ENCODE data around the gene CMTM6.

The CMTM6 gene

GRCh38 chr3:32454111-32454510 lies 48.5 kb downstream of the CMTM6 start:
- no peak for TF ChIP-seq CSRNP3 (CRISPR knock-in tag; IDR thresholded peaks at IDR 0.05)
- TF ChIP-seq ZNF8 (CRISPR knock-in tag; IDR thresholded peaks at IDR 0.05), result no peak
- no peak for TF ChIP-seq TCF4 (CRISPR knock-in tag; IDR thresholded peaks at IDR 0.05; ENCODE audit: borderline replicate concordance)
- no peak for TF ChIP-seq PATZ1 (CRISPR knock-in tag; IDR thresholded peaks at IDR 0.05; ENCODE audit: borderline replicate concordance)
- no peak for TF ChIP-seq SNAI2 (CRISPR knock-in tag; IDR thresholded peaks at IDR 0.05)
- no peak for ATAC-seq

GRCh38 chr3:32453346-32453745 lies 49.3 kb downstream of the CMTM6 start:
- no peak for TF ChIP-seq ZFP30 (CRISPR knock-in tag; IDR thresholded peaks at IDR 0.05)
- TF ChIP-seq TOX (CRISPR knock-in tag; IDR thresholded peaks at IDR 0.05; ENCODE audit: borderline replicate concordance), result no peak
- TF ChIP-seq CREB5 (CRISPR knock-in tag; IDR thresholded peaks at IDR 0.05; ENCODE audit: low read depth), result no peak
- TF ChIP-seq PPARA (CRISPR knock-in tag; IDR thresholded peaks at IDR 0.05; ENCODE audit: borderline replicate concordance), result no peak
- no peak for TF ChIP-seq ARNTL (CRISPR knock-in tag; IDR thresholded peaks at IDR 0.05; ENCODE audit: borderline replicate concordance, low read depth)
- no peak for ATAC-seq

- ATAC-seq, result no peak
- TF ChIP-seq TCF4 (CRISPR knock-in tag; IDR thresholded peaks at IDR 0.05; ENCODE audit: borderline replicate concordance) (no peak), ZNF70 (CRISPR knock-in tag; IDR thresholded peaks at IDR 0.05) (no peak), RARB (CRISPR knock-in tag; IDR thresholded peaks at IDR 0.05) (no peak), ZFP30 (CRISPR knock-in tag; IDR thresholded peaks at IDR 0.05) (no peak), SNAI2 (CRISPR knock-in tag; IDR thresholded peaks at IDR 0.05) (no peak), CSRNP3 (CRISPR knock-in tag; IDR thresholded peaks at IDR 0.05) (no peak), ISL1 (CRISPR knock-in tag; IDR thresholded peaks at IDR 0.05) (no peak), CSDC2 (CRISPR knock-in tag; IDR thresholded peaks at IDR 0.05) (no peak), TOX (CRISPR knock-in tag; IDR thresholded peaks at IDR 0.05; ENCODE audit: borderline replicate concordance) (no peak), ZNF565 (CRISPR knock-in tag; conservative IDR thresholded peaks at IDR 0.05; ENCODE audit: low read depth) (no peak), ZFP3 (CRISPR knock-in tag; IDR thresholded peaks at IDR 0.05) (no peak), GLIS3 (CRISPR knock-in tag; IDR thresholded peaks at IDR 0.05) (no peak), OSR1 (CRISPR knock-in tag; IDR thresholded peaks at IDR 0.05) (no peak), BACH2 (CRISPR knock-in tag; IDR thresholded peaks at IDR 0.05; ENCODE audit: borderline replicate concordance) (no peak)
Measured at GRCh38 chr3:32452009-32452408, 50.6 kb downstream of the CMTM6 start.

- ATAC-seq, result no peak
- TF ChIP-seq ZFP3 (CRISPR knock-in tag; IDR thresholded peaks at IDR 0.05), result no peak
- no peak for TF ChIP-seq CSDC2 (CRISPR knock-in tag; IDR thresholded peaks at IDR 0.05)
- no peak for TF ChIP-seq OSR1 (CRISPR knock-in tag; IDR thresholded peaks at IDR 0.05)
- TF ChIP-seq ZC3H10 (CRISPR knock-in tag; IDR thresholded peaks at IDR 0.05), result no peak
- no peak for TF ChIP-seq BACH2 (CRISPR knock-in tag; IDR thresholded peaks at IDR 0.05; ENCODE audit: borderline replicate concordance)
- no peak for TF ChIP-seq ZNF8 (CRISPR knock-in tag; IDR thresholded peaks at IDR 0.05)
- no peak for TF ChIP-seq PATZ1 (CRISPR knock-in tag; IDR thresholded peaks at IDR 0.05; ENCODE audit: borderline replicate concordance)
- TF ChIP-seq CSRNP3 (CRISPR knock-in tag; IDR thresholded peaks at IDR 0.05), result no peak
- TF ChIP-seq ISL1 (CRISPR knock-in tag; IDR thresholded peaks at IDR 0.05), result no peak
- TF ChIP-seq TCF4 (CRISPR knock-in tag; IDR thresholded peaks at IDR 0.05; ENCODE audit: borderline replicate concordance), result no peak
- TF ChIP-seq TOX (CRISPR knock-in tag; IDR thresholded peaks at IDR 0.05; ENCODE audit: borderline replicate concordance), result no peak
- TF ChIP-seq RARB (CRISPR knock-in tag; IDR thresholded peaks at IDR 0.05), result no peak
- TF ChIP-seq ZNF565 (CRISPR knock-in tag; conservative IDR thresholded peaks at IDR 0.05; ENCODE audit: low read depth), result no peak
- no peak for TF ChIP-seq ARNTL (CRISPR knock-in tag; IDR thresholded peaks at IDR 0.05; ENCODE audit: borderline replicate concordance, low read depth)
- no peak for TF ChIP-seq TSHZ2 (CRISPR knock-in tag; IDR thresholded peaks at IDR 0.05)
- TF ChIP-seq ESRRG (CRISPR knock-in tag; IDR thresholded peaks at IDR 0.05), result no peak
Measured at GRCh38 chr3:32450992-32451659, 51.5 kb downstream of the CMTM6 start.
